Heart left ventricle (tissue), 13 donors: ENCODE data around the gene BAMBI.

Source experiments
- CTCF ChIP-seq, 12 donors: fragments of 200-600 bp; sonication (generic) in 4 of 12; IDR thresholded peaks; one replicate each; pipeline versions ENCODE4 v1.5.0 to v1.8.0; 2018 to 2022; ENCODE audit warnings: antibody characterized with exemption in 12 of 12, mild to moderate bottlenecking in 5 of 12
- POLR2A ChIP-seq, 2 donors: fragments of 450-650 bp; IDR thresholded peaks; one replicate each; pipeline ENCODE4 v1.6.1; 2017; ENCODE audit warnings: antibody characterized with exemption in 2 of 2, mild to moderate bottlenecking in 2 of 2, moderate library complexity in 2 of 2
- donor health status: ischemic (EF 13 %, LVEDD 7.1; RV severe dilation, severe dysfunction).
- donor health status: DM: no; HTN: yes; CAD: no.
- donor health status: DM: no; HTN: no; CAD: no.
- donor health status: ischemic (EF 25% LVEDD 6.9; RV normal size, moderate dysfunction).
- donor health status: ischemic (EF 25% LVEDD 5.7; RV mildly dilated, moderate dysfunction).
- donor health status: ischemic (EF 35%, LVEDD 5.7; RV mildly dilated, moderate dysfunction).
- donor health status: nonischemic (EF 11% LVEDD 7.7; RV severe dilation, severe dysfunction).
- donor health status: DM: yes; HTN: yes; CAD: no.
- donor health status: PGD.
- donor health status: ischemic (EF 29% LVEDD 5.4; RV normal size, mild dysfunction).
- donor health status: nonischemic (EF 23%, LVEDD 6.1; RV moderate dilation, normal function).

- TF ChIP-seq CTCF (IDR thresholded peaks at IDR 0.05) (no peak), POLR2A (IDR thresholded peaks at IDR 0.05) (no peak)
Observed at GRCh38 chr10:28690545-28690944, 13.2 kb downstream of the BAMBI start.
